Bone marrow (tissue), 2 donors: Measurements from ENCODE around the gene CBFA2T3.
"Not testable (repeated sequence)": the region's sequence is repeated elsewhere in the genome, so short reads cannot be mapped to it uniquely, and the experiment has no call there.

Source experiments
- DNase-seq, 2 donors: peaks; one replicate each; lab custom pipeline; 2025; lab: John Stamatoyannopoulos, UW

The CBFA2T3 gene

GRCh38 chr16:88906535-88907105, 70.4 kb downstream of the CBFA2T3 start:
- DNase-seq = no peak

GRCh38 chr16:88906020-88906419, 71.0 kb downstream of the CBFA2T3 start:
- no peak for DNase-seq

GRCh38 chr16:88905563-88905962, 71.4 kb downstream of the CBFA2T3 start:
- no peak for DNase-seq

GRCh38 chr16:88904676-88905365, 72.2 kb downstream of the CBFA2T3 start:
- no peak for DNase-seq

- DNase-seq = no peak
Measured at GRCh38 chr16:88903267-88903666, 73.7 kb downstream of the CBFA2T3 start.

GRCh38 chr16:88902744-88903143, 74.3 kb downstream of the CBFA2T3 start:
- no peak for DNase-seq

GRCh38 chr16:88901718-88902337, 75.2 kb downstream of the CBFA2T3 start:
- no peak for DNase-seq

GRCh38 chr16:88900662-88901052, 76.3 kb downstream of the CBFA2T3 start:
- no peak for DNase-seq

- DNase-seq = no peak
Measured at GRCh38 chr16:88899901-88900661, 76.9 kb downstream of the CBFA2T3 start.

- no peak for DNase-seq
Measured at GRCh38 chr16:88897696-88898425, 79.1 kb downstream of the CBFA2T3 start.

GRCh38 chr16:88896238-88897070, 80.6 kb downstream of the CBFA2T3 start:
- DNase-seq = no peak

GRCh38 chr16:88895335-88895734, 81.7 kb downstream of the CBFA2T3 start:
- DNase-seq = no peak

- DNase-seq = no peak
Measured at GRCh38 chr16:88894681-88895300, 82.2 kb downstream of the CBFA2T3 start.

GRCh38 chr16:88894266-88894665, 82.7 kb downstream of the CBFA2T3 start:
- not testable (repeated sequence) for DNase-seq

GRCh38 chr16:88893127-88893968, 83.7 kb downstream of the CBFA2T3 start:
- DNase-seq = no peak

- no peak for DNase-seq
Measured at GRCh38 chr16:88892065-88892464, 84.9 kb downstream of the CBFA2T3 start.

- DNase-seq = no peak
Measured at GRCh38 chr16:88891083-88891482, 85.9 kb downstream of the CBFA2T3 start.

- not testable (repeated sequence) for DNase-seq
Measured at GRCh38 chr16:88889702-88890352, 87.2 kb downstream of the CBFA2T3 start.
